ENCODE measurements around the gene ZCCHC3.
A peak's percentile ranks its signal among the peaks of the same experiment; 100 is the strongest.

ZCCHC3 gene

DNA sequence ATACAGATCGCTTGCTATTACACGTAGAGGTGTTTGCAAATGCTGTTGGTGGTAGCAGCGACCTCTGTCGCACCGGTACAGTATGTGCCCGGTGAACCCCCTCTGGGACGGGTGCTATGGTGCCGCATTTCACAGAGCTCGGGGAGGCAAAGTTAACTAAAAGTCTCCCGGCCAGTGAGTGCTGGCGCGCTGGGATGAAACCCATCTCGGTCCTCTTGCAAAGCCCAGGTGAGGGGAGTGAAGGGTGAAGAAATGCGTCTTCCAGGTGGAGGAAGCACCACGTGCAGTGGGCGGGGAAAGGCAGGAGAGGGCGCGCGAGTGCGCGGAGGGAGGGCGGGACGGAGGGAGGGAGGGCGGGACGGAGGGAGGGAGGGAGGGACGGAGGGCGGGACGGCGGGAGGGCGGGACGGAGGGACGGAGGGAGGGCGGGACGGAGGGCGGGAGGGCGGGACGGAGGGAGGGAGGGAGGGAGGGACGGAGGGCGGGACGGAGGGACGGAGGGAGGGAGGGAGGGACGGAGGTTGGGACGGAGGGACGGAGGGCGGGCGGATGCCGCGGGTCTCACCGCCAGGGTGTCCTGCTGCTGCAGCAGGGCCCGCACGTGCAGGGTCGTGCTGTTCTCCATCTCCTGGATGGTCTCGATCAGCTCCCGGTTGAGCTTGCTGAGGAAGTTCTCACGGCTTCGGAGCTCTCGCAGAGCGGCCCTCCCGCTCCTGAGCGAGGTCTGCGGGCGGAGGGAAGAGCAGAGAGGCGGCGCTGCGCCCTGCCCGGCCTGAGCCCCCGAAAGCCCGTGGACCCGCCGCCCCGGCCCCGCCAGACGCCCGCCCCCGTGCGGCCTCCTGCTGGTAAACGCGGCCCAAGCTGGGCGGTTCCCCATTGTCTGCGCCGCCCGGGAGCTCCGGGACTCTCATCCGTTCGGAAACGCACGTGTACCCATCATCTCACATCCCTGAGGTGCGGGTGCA lies 18.5 kb upstream of the ZCCHC3 start:
- DNase-seq (ENCODE audit: low spot score) (no peak), FAIRE-seq (no peak)

DNA sequence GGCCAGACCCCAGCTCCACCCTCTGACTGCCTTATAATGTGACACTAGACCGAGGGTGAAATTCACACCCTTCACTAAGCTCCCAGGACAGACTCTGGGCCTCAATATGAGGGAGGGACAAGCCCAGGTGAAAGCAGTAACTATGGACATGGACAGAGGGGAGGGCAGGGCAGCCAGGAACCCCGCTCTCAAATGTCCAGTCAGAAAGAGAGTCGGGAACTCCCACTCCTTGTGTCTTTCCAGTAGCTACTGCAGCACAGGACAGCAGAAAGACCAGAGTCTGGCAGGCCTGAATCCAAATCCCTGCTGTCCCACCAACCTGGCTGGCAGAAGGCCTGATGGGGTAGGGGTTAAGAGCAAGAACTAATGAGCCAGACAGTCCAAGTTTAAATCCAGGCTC lies 13.2 kb upstream of the ZCCHC3 start:
- DNase-seq (ENCODE audit: low spot score), result no peak
- FAIRE-seq, result no peak

DNA sequence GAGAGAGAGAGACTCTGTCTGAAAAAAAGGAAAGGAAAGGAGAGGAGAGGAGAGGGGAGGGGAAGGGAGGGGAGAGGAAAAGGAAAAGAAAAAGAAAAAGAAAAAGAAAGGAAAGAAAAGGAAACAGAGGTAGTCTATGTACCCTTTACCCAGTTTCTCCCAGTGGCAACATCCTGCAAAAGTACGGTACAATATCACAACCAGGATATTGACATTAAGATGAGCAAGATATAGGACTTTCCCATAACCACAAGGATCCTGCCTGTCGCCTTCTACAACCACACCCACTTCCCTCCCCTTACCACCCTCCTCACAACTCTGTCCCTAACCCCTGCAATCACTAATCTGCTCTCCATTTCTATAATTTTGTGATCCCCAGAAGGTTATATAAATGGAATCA lies 10.9 kb upstream of the ZCCHC3 start:
- DNase-seq (ENCODE audit: low spot score) (no peak), FAIRE-seq (no peak)

DNA sequence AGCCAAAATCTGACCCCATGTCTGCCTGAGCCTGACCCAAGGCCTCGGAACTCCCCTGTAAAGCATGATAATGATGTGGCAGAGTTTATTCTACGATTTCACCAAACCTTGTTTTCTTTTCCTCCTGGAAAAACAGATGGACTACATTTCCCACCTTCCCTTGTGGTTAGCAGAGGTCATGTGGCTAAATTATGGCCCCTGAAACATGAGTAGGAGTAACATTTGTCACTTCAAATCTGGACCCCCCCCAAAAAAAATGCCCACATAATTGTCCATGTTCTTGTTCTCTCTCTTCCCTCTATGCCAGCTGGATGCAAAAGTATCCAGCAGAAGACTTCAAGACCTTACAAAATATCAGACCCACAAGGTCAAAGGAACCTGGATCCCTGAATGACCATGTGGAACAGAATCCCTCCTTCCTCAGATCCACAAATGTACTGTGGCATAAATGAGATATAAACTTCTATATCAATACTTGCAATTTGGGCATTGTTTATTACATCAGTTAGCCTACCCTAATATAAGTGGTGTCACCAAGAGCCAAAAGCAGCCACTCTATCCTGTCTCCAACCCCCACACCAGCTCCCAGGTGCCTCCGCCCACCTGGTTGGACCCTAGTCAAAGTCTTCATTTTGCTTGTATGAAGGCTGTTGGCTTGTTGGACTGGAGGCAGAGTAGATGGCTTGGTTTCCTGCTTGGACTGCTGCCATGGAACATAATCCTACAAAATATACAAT lies 8.2 kb upstream of the ZCCHC3 start:
- FAIRE-seq (no peak), DNase-seq (ENCODE audit: low spot score) (no peak)

DNA sequence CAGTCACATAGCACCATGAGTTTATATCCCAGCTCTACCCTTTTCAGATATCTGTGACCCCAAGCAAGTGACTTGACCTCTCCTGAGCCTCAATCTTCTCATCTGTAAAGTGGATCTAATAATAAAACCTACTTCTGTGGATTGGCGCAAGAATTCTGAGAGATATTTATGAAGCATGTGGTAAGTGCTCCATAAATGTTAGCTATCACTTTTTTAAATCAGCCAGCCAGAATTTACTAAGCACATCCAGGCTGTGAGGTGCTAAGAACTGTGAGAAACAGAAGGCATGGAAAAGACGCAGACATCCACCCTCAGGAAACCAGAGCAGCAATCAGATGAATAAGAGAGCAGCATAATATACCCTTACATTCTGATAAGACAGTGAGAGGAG lies 7.7 kb upstream of the ZCCHC3 start:
- DNase-seq (ENCODE audit: low spot score) (no peak), FAIRE-seq (no peak)

DNA sequence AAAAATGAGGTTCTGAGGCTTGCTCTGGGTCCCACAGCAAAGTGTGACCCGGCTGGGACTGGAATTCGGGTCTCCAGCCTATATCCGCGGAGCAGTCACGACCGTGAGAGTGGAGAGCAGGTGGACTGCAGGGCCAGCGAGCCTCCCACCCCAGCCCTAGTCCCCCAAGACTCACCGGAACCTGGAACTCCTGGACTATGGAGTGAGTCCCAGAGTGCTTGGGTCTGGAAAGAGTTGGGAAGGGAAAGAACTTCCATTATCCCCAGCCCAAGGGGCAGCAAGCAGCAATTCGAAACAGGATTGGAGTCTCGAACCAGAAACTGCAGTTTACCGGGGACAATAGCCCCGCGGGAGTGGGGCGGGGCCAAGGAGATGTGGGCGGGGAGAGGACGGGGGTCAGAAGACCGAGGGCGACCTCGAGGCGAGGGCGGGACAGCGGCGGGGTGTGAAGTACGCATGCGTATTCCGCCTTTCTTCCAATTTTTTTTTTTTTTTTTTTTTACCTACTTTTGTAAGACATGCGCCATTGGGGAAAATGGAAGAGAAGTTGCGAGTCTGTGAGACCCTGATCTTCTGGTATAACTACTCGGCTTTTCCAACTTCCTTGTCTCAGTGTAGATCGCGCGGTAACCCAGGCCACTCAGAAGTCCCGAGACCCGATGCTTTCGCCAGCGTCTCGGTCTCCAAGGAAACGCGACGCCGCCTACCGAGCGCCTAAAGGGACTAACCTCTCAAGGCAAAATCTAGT lies 7.1 kb upstream of the ZCCHC3 start, which contains the start of gene C20orf96:
Gene C20orf96, minus strand, starts transcription at position 667 of the 748 bp plus-strand sequence. Its CDS starts 140 bp downstream, at position 527.
- DNase-seq (ENCODE audit: low spot score), result peak; percentile 71
- FAIRE-seq, result peak; percentile 52

DNA sequence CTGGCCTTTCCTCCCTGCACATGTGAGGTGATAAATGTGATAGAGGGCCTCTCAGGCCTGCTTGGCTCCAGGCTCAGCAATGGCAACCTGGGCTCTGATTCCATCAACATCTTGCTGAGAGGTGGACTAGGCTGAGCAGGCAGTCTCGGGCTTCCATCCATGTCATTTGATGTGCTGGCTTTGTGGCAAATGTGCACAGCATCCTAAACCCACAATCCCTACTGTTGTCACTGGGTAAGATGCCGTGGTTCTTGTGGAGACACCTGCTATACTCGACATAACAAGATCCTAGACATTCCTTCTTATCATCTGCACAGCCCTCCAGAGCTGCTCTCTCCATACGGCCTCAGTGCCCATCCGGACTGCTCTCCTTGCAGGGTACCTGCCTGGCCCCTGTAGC lies 2.8 kb upstream of the ZCCHC3 start:
- DNase-seq (ENCODE audit: low spot score), result no peak
- FAIRE-seq, result no peak

DNA sequence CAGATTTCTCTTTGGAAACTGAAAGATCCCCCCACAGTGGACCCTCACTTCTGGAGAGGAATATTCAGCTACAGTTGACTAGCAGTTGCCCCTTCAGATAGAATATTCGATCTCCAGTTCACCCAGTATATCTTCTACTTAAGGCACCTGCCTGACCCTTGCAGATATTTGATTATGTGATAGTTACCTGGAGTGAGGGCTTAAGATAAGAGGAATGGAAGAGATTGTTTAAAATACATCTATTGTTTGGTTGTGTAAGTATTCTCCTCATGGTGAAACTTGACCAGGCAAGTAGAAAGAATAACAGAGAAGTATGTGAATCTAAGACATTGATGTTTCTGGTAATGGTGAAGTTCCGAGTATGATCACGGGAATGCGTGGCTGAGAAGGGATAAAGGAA lies 1.6 kb upstream of the ZCCHC3 start:
- no peak for FAIRE-seq

DNA sequence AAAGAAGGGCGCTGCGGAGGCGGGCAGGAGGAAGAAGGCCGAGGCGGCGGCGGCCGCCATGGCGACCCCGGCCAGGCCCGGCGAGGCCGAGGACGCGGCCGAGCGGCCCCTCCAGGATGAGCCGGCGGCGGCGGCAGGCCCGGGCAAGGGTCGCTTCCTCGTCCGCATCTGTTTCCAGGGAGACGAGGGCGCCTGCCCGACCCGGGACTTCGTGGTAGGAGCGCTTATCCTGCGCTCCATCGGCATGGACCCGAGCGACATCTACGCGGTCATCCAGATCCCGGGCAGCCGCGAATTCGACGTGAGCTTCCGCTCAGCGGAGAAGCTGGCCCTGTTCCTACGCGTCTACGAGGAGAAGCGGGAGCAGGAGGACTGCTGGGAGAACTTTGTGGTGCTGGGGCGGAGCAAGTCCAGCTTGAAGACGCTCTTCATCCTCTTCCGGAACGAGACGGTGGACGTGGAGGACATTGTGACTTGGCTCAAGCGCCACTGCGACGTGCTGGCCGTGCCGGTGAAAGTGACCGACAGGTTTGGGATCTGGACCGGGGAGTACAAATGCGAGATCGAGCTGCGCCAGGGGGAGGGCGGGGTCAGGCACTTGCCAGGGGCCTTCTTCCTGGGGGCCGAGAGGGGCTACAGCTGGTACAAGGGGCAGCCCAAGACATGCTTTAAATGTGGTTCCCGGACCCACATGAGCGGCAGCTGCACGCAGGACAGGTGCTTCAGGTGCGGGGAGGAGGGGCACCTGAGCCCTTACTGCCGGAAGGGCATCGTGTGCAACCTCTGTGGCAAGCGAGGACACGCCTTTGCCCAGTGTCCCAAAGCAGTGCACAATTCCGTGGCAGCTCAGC lies 780 bp downstream of the ZCCHC3 start:
- FAIRE-seq, result no peak

More for the DNA sequence above, 1.6 kb upstream of the ZCCHC3 start:
- DNase-seq (ENCODE audit: low spot score), result no peak

DNA sequence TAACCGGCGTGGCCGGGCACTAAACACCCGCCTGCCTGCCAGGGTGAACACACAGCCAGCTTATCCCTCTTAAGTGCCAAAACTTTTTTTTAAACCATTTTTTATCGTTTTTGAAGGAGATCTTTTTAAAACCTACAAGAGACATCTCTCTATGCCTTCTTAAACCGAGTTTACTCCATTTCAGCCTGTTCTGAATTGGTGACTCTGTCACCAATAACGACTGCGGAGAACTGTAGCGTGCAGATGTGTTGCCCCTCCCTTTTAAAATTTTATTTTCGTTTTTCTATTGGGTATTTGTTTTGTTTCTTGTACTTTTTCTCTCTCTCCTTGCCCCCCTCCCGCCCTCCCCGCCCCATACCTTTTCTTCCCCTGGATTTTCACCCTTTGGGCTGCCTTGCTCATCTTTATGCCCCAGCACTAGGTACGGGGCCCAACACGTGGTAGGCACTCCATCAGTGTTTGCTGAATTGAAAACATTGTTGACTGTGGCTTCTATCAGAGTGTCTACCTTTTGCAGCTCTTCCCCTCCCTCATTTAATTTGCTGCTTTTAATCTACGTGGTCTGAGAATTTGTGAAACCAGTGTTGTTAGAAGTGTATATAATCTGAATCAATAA lies 1.5 kb downstream of the ZCCHC3 start:
- FAIRE-seq (no peak), DNase-seq (ENCODE audit: low spot score) (no peak)

More for the DNA sequence above, 780 bp downstream of the ZCCHC3 start:
- peak; percentile 38 for DNase-seq (ENCODE audit: low spot score)

DNA sequence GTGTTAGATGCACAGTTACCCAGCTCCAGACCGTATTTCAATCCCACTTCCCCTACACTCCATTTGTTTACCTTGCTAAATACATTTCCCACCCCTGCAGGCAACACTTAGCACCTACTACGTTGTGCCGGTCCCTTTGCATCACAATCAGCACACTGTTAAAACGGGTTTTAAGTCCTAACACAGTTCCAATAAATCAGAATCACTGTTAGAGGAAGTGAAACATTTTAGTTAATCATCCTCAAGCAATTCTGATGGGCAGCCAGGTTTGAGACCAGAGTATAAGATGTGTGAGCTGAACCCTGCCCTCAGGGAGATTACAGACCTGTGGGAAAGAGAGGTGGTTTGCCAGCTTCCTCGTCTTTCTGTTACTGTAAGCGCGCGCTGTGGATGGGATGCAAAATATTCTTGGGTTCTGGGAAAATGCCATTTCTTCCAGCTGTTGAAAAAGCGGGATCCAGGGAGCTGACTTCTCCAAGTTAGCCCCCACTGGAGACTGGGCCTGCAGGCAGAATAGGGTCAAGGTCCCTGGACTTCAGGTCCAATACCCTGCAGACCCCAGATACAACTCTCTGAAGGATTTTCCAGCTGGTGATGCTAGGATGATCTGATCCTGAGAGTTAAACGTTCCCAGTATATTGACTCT lies 3.1 kb downstream of the ZCCHC3 start:
- no peak for DNase-seq (ENCODE audit: low spot score)
- no peak for FAIRE-seq

DNA sequence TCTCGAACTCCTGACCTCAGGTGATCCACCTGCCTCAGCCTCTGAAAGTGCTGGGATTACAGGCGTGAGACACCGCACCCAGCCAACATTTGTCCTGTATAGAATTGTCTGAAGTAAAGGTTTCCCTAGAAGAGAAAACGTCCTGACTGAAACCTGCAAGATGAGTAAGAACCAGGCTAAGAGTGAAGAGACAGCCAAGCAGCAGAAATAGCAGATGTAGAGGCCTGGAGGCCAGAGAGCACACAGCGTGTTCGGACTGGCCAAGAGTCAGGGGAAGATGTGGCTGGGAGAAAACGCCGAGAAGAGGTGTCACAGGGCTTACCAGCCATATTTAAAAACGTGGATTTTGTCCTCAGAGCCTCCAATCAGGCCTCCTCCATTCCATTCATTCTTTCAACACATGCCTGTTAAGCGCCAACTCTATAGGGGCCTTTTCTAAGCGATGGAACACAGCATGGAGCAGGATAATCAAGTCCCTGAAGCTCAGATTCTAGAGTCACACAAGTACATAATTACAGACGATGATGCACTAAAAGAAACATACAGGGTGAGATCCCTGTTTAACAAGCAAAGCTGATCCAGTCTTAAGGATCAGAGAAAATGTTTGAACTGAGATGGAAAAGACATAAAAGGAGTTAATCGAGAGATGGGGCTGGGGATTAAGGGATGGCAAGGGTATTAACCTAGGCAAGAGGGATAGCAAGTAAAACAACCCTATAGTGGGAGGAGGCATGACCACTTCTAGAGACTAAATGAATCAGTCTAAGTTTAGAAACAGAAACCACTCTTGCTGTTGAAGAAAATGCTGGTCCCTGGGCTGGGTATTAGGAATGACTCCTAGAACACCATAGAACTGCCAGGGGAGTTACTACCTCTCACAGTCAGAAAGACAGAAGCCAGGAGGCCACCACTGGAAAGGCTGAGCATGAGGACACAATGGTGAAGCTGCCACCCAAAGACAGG lies 4.8 kb downstream of the ZCCHC3 start:
- no peak for FAIRE-seq
- no peak for DNase-seq (ENCODE audit: low spot score)

DNA sequence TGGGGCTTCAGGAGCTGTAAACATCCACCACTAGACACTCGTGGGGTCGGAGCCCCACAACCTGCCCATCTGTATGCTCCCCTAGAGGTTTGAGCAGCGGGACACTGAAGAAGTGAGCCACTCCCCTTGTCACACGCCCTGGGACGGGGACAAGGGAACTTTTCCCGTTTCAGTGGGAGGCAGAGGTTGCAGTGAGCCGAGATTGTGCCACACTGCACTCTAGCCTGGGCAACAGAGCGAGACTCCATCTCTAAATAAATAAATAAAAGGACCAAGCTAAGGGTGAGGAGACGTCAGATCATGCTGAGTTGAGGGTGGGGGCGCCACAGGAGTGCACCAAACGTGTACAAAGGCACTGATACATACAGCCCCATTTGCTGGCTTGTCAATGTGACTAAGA lies 8.4 kb downstream of the ZCCHC3 start:
- no peak for DNase-seq (ENCODE audit: low spot score)

DNA sequence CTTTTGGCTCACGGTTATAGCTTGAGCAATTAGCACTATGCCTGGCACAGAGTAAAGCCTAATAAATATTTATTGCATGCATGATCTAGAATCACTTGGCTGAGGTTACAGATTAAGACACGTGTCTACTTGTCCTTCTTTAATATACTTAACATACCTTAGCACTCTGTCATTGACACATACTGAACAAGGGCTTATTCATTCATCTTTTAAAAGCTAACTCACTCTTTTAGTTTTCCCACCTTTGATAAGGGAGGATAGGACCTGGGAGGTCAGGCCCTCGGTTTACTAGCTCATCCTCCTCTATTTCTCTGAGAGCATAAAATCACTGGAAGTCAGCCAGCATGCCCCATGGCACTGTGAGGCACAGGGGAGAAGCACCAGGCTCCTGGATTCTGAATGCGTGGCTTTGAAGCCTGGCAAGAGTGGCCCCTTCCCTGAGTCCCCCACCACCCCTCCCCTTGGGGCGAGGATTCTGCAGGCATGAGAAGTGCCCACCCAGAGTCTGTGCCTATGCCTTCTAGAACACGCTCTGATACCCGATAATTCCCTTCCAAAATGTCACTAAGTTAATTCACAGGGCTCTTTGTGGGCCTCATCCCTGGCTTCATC lies 11.2 kb downstream of the ZCCHC3 start:
- DNase-seq (ENCODE audit: low spot score) (no peak), FAIRE-seq (no peak)

More for the DNA sequence above, 8.4 kb downstream of the ZCCHC3 start:
- FAIRE-seq, result no peak

DNA sequence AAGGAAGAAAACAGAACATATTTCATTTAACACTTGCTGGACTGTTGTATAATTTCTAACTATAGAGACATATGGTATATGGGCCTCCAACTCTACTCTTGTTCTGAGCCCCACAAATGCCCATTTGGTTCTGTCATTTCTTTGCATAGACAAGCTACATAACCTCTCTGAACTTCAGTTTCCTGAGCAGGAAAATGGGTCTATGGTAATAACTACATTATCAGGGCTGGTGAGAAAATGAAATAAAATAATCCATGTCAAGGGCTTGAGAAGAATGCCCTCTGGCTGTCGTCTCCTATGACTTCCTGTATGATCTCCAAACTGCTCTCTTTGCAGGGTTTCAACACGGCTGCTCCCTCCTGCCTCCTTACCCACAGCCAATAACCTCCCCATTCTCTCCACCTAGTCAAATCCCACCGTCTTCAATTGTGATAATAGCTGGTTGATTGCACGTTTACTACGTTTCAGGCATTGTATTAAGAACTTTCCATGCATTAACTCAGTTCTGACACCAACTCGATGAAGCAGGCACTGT lies 12.0 kb downstream of the ZCCHC3 start:
- FAIRE-seq, result no peak
- no peak for DNase-seq (ENCODE audit: low spot score)

DNA sequence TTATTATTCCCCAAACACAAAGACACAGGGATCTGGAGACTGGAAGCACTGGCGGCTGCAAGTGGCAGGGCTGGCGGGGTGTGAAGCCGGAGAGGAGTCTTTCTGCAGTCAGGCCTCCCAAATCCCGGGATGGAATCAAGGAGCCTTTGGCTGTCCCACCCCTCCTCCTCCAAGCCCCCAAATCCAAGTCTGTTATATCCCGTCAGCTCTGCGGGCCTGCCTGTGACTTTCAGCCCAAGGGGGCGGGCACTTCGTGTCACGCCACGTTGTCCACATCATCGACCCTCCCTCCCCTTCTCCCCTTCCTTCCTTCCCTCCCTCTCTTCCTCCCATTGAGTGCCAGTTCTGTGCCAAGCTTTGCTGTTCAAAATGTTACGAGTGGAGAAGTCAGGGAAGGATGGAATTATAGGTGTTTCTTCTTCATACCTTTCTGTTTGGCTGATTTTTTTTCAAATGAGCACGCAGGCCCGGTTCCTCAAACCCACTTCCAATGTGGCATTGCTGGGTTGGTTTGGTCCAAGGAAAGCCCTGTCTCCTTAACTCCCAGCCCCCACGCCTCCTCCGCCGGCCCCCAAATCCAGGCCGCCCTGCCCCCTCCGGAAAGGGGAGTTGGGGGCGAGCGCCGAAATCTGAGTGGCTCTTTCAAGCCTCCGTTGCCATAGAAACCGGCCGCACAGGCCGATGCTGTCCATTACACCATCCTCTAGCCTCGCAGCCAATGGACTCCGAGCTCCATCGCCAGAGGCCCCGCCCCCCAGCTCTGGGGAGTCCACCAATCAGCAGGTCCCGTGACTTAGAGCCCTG lies 12.7 kb downstream of the ZCCHC3 start:
- FAIRE-seq (no peak), DNase-seq (ENCODE audit: low spot score) (no peak)

DNA sequence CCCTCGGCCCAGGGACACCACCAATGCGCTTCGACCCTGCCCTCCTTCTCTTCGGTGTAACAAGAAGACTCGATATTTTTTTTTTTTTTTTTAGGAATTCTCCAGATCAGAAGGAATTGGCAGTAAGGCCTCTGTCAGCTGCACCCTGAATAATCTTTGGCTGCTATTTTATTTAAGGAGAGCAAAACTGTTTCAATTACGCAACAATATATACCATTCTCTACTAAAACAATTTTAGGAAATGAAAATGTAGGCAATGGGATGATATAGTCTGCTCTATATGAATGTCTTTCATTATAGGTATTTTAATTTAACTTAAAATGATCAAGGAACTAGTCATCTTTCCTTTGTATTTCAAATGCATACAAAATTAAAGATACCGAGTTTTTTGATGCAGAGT lies 13.3 kb downstream of the ZCCHC3 start:
- FAIRE-seq, result no peak

More for the DNA sequence above, 13.3 kb downstream of the ZCCHC3 start:
- DNase-seq (ENCODE audit: low spot score), result no peak
